Vagina (tissue), 2 donors: ENCODE measurements around the gene OR6B1.

Experiments used
- CTCF ChIP-seq, 3 experiments: fragments of 450-650 bp in 2 of 3; fragments of 200-600 bp in 1 of 3; sonication (generic) in 1 of 3; IDR thresholded peaks; one replicate each; pipeline ENCODE4 v1.5.1; 2017 to 2019; ENCODE audit warnings: antibody characterized with exemption in 3 of 3, mild to moderate bottlenecking in 2 of 3, moderate library complexity in 2 of 3
- POLR2A ChIP-seq, 2 donors: fragments of 450-650 bp; IDR thresholded peaks; one replicate each; pipeline ENCODE4 v1.6.1; 2017; ENCODE audit warnings: antibody characterized with exemption in 2 of 2, mild to moderate bottlenecking in 2 of 2, moderate library complexity in 2 of 2

DNA sequence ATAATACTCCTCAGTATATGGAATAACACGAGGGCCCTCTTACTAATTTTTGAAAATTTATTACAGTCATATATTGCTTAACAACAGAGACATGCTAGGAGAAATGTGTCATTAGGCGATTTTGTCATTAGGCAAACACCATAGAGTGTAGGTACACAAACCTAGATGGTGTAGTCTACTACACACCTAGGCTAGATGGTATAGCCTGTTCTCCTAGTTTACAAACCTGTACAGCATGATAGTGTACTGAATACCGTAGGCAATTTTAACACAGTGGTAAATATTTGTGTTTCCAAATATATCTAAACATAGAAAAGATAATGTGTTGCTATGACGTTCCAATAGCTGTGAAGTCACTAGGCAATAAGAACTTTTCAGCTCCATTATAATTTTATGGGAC lies 32.7 kb upstream of the OR6B1 start:
- TF ChIP-seq CTCF (IDR thresholded peaks at IDR 0.05), result no peak
- TF ChIP-seq POLR2A (IDR thresholded peaks at IDR 0.05), result no peak
